HepG2 (cell line): ENCODE results near the gene ACD. TPM values are rescaled to one million over a fixed set of nuclear protein-coding genes. Genes with fewer than 3 reads are reported as not detected.

Experiments
- ATAC-seq: fragments of 200-7000 bp; cut with Tn5 transposase; 3 replicates; pipeline ENCODE4 v1.9.1; 2020; ENCODE audit warnings: mild to moderate bottlenecking, moderate library complexity
- Bru-seq: library from RNA; stranded (reverse); fragments of 400-500 nt; gene quantifications from one replicate; lab custom pipeline; 2021; lab: Mats Ljungman, UMichigan
- BruChase-seq, 2 experiments: library from RNA; stranded (reverse); fragments of 400-500 nt; gene quantifications; one replicate each; lab custom pipeline; 2021; lab: Mats Ljungman, UMichigan
- BruUV-seq: library from RNA; stranded (reverse); fragments of 400-500 nt; replicated peaks from 2 replicates; lab custom pipeline; 2021; lab: Mats Ljungman, UMichigan
- CTCF ChIA-PET: fragments of 300-600 bp; formaldehyde crosslinking; extraction: SDS; loops from one replicate; lab custom pipeline; 2021; ENCODE audit warnings: low total read pairs, inconsistent platforms, low intra/inter-chr PET ratio; lab: Yijun Ruan, JAX
- POLR2A ChIA-PET: fragments of 350-600 bp; sonication (Branson Sonifier 250); formaldehyde crosslinking; loops from one replicate; lab custom pipeline; 2020; ENCODE audit warnings: antibody characterized with exemption, inconsistent platforms; lab: Yijun Ruan, JAX
- DNase-seq: peaks from one replicate; pipeline ENCODE4 v3.0.0-alpha.2; 2015; ENCODE audit warnings: low spot score
- FAIRE-seq: peaks from 3 replicates; lab custom pipeline; 2011; peaks lifted over from hg19 to GRCh38; lab: Jason Lieb, UNC
- H2AFZ ChIP-seq: one replicate; pipeline ENCODE4 v1.6.1; 2011; ENCODE audit warnings: low read length, inconsistent platforms
- H3K27ac ChIP-seq: fragments of 300-600 bp; 3 replicates; pipeline ENCODE4 v1.8.0; 2011; ENCODE audit warnings: mixed run types, mild to moderate bottlenecking, mixed read lengths, low read length, inconsistent platforms; ENCODE audit not compliant: insufficient read depth; ENCODE audit errors: extremely low read length
- H3K27me3 ChIP-seq, 2 experiments: fragments of 200-600 bp in 1 of 2; 2 replicates in 1 of 2; 3 replicates in 1 of 2; pipeline versions ENCODE4 v1.6.0 to v1.8.0; 2011; ENCODE audit warnings: low read length in 2 of 2, mild to moderate bottlenecking in 2 of 2, moderate library complexity in 2 of 2, inconsistent platforms in 1 of 2; ENCODE audit not compliant: insufficient read depth in 2 of 2, control insufficient read depth in 1 of 2
- H3K36me3 ChIP-seq, 2 experiments: fragments of 200-600 bp in 1 of 2; replicated peaks in 1 of 2; 2 replicates in 1 of 2; 3 replicates in 1 of 2; pipeline versions ENCODE4 v1.5.1 to v1.8.0; 2011; ENCODE audit warnings: low read length in 2 of 2, inconsistent platforms in 1 of 2; ENCODE audit not compliant: insufficient read depth in 2 of 2, control insufficient read depth in 1 of 2
- H3K4me1 ChIP-seq: 2 replicates; pipeline ENCODE4 v1.5.1; 2012; ENCODE audit warnings: low read length, inconsistent platforms; ENCODE audit not compliant: insufficient read depth
- H3K4me2 ChIP-seq: 2 replicates; pipeline ENCODE4 v1.6.0; 2011; ENCODE audit warnings: low read depth, low read length, inconsistent platforms
- H3K4me3 ChIP-seq, 3 experiments: fragments of 200-600 bp in 1 of 3; sonication (generic), shearing (Covaris generic) in 1 of 3; replicated peaks in 1 of 3; 2 replicates each; pipeline ENCODE4 v1.5.1; 2011 to 2016; ENCODE audit warnings: low read length in 3 of 3, inconsistent platforms in 2 of 3, low read depth in 2 of 3, mild to moderate bottlenecking in 2 of 3, control low read depth in 1 of 3, mixed read lengths in 1 of 3; ENCODE audit not compliant: insufficient read depth in 1 of 3
- H3K79me2 ChIP-seq: one replicate; pipeline ENCODE4 v1.6.1; 2011; ENCODE audit warnings: low read length, inconsistent platforms; ENCODE audit not compliant: insufficient read depth
- H3K9ac ChIP-seq: 2 replicates; pipeline ENCODE4 v1.6.0; 2011; ENCODE audit warnings: mild to moderate bottlenecking, low read depth, low read length, inconsistent platforms; ENCODE audit not compliant: insufficient read depth
- H3K9me3 ChIP-seq: 2 replicates; pipeline ENCODE4 v1.5.1; 2012; ENCODE audit warnings: mild to moderate bottlenecking, low read length
- H4K20me1 ChIP-seq: 2 replicates; pipeline ENCODE4 v1.6.0; 2011; ENCODE audit warnings: inconsistent platforms, mild to moderate bottlenecking, low read length, moderate library complexity; ENCODE audit not compliant: insufficient read depth
- AFF4 ChIP-seq: sonication (generic); formaldehyde crosslinking; IDR thresholded peaks from 2 replicates; pipeline ENCODE4 v1.4.0; 2020; ENCODE audit warnings: missing genetic modification reagents
- BORCS8-MEF2B ChIP-seq: sonication (generic); formaldehyde crosslinking; IDR thresholded peaks from 2 replicates; pipeline ENCODE4 v1.8.0; 2022; ENCODE audit warnings: mild to moderate bottlenecking, missing genetic modification reagents
- NCOA1 ChIP-seq: sonication (generic); formaldehyde crosslinking; IDR thresholded peaks from 2 replicates; pipeline ENCODE4 v1.9.0; 2021; ENCODE audit warnings: missing genetic modification reagents
- ZMYM3 ChIP-seq: sonication (generic); formaldehyde crosslinking; IDR thresholded peaks from 2 replicates; pipeline ENCODE4 v1.5.1; 2020; ENCODE audit warnings: mild to moderate bottlenecking, missing genetic modification reagents
- ZMYM4 ChIP-seq: sonication (generic); formaldehyde crosslinking; IDR thresholded peaks from 2 replicates; pipeline ENCODE4 v1.8.1; 2023; ENCODE audit warnings: mild to moderate bottlenecking, missing genetic modification reagents
- ZNF720 ChIP-seq: sonication (generic); formaldehyde crosslinking; IDR thresholded peaks from 2 replicates; pipeline ENCODE4 v1.4.0; 2020; ENCODE audit warnings: missing genetic modification reagents
- ZZZ3 ChIP-seq: sonication (generic); formaldehyde crosslinking; IDR thresholded peaks from 2 replicates; pipeline ENCODE4 v1.4.0; 2020; ENCODE audit warnings: missing genetic modification reagents, mild to moderate bottlenecking, borderline replicate concordance
- WGBS: methylation state at CpG from one replicate; pipeline ENCODE4 v1.1.6; 2017; ENCODE audit warnings: low lambda C conversion rate; 5-methylcytosine and 5-hydroxymethylcytosine counted together
- in situ Hi-C: cut with HindIII; loops from 2 replicates; pipeline ENCODE4 v1.10.0; 2017; ENCODE audit warnings: low pct_unique_long_range_greater_than_20kb; ENCODE audit not compliant: extremely low pct_ligation_motif_present
- intact Hi-C: fragments of 100-400 bp; cut with micrococcal nuclease; formaldehyde crosslinking; loops from one replicate; pipeline ENCODE4 v1.10.0; 2022; ENCODE audit not compliant: unreplicated experiment
- long read RNA-seq, 2 experiments: library from RNA in 1 of 2; library from polyadenylated mRNA in 1 of 2; stranded (forward) in 1 of 2; unstranded in 1 of 2; transcript quantifications; one replicate each; pipeline ENCODE4 v2.0.0, GENCODE V29; 2019 to 2022
- polyA minus RNA-seq, 3 experiments: library from RNA; depleted of rRNA, polyadenylated mRNA; stranded (reverse); fragments of >200 nt; gene quantifications; 2 replicates each; pipeline ENCODE4 v1.2.3, GENCODE V29; 2011; ENCODE audit warnings: low replicate concordance in 1 of 3
- polyA plus RNA-seq, 8 experiments: library from polyadenylated mRNA; depleted of rRNA in 3 of 8; stranded (reverse) in 7 of 8; unstranded in 1 of 8; fragments of >200 nt; fragmentation: Illumina TruSeq in 4 of 8; extraction: Trizol in 4 of 8; gene quantifications; 2 replicates each; pipeline versions ENCODE4 v1.2.1 to v1.2.3, GENCODE V29; 2011 to 2016; ENCODE audit warnings: low read depth in 4 of 8, missing spikeins in 1 of 8, mixed read lengths in 1 of 8; ENCODE audit not compliant: insufficient read depth in 1 of 8
- total RNA-seq, 5 experiments: library from RNA; depleted of rRNA; stranded (reverse); fragments of >200 nt; fragmentation: Illumina TruSeq; extraction: Trizol; gene quantifications; 2 replicates each; pipeline ENCODE4 v1.2.3, GENCODE V29; 2016; ENCODE audit warnings: low read depth in 1 of 5
- TF ChIP-seq, protein P1 (sequence below), 2 experiments: sonication (generic) in 1 of 2; formaldehyde crosslinking in 1 of 2; IDR thresholded peaks; 2 replicates each; pipeline versions ENCODE4 v1.4.0 to v1.6.1; 2018 to 2020; ENCODE audit warnings: missing genetic modification reagents in 2 of 2, borderline replicate concordance in 1 of 2, low read depth in 1 of 2, mild to moderate bottlenecking in 1 of 2, missing biosample characterization in 1 of 2

ACD gene
- 26.1 and 32.6 TPM in 2 replicates for total RNA-seq (2016; rRNA removed; fragmentation: Illumina TruSeq; extraction: Trizol)
- total RNA-seq (2016; cell fraction: cytosol; rRNA removed; fragmentation: Illumina TruSeq; extraction: Trizol; ENCODE audit: low read depth): 11.9 and 12.4 TPM in 2 replicates
- total RNA-seq (2016; cell fraction: insoluble cytoplasmic fraction; rRNA removed; fragmentation: Illumina TruSeq; extraction: Trizol): 22.4 and 31.8 TPM in 2 replicates
- total RNA-seq (2016; cell fraction: membrane; rRNA removed; fragmentation: Illumina TruSeq; extraction: Trizol): 20.9 and 24.1 TPM in 2 replicates
- 18.3 and 24.0 TPM in 2 replicates for total RNA-seq (2016; cell fraction: nucleus; rRNA removed; fragmentation: Illumina TruSeq; extraction: Trizol)
- polyA plus RNA-seq (2011; rRNA removed): 37.1 and 38.3 TPM in 2 replicates
- polyA plus RNA-seq (2011; cell fraction: cytosol; rRNA removed): 15.3 and 28.8 TPM in 2 replicates
- polyA plus RNA-seq (2011; cell fraction: nucleus; rRNA removed): 82.8 and 84.5 TPM in 2 replicates
- polyA plus RNA-seq (2012): 28.9 and 29.0 TPM in 2 replicates
- polyA plus RNA-seq (2016; cell fraction: cytosol; fragmentation: Illumina TruSeq; extraction: Trizol; ENCODE audit: low read depth): 18.7 and 21.0 TPM in 2 replicates
- polyA plus RNA-seq (2016; cell fraction: insoluble cytoplasmic fraction; fragmentation: Illumina TruSeq; extraction: Trizol; ENCODE audit: low read depth): 30.7 and 42.2 TPM in 2 replicates
- polyA plus RNA-seq (2016; cell fraction: membrane; fragmentation: Illumina TruSeq; extraction: Trizol; ENCODE audit: low read depth): 29.3 and 29.6 TPM in 2 replicates
- polyA plus RNA-seq (2016; cell fraction: nucleus; fragmentation: Illumina TruSeq; extraction: Trizol; ENCODE audit: insufficient read depth, low read depth): 42.9 and 46.5 TPM in 2 replicates
- polyA minus RNA-seq (2011; rRNA and poly(A)+ RNA removed; ENCODE audit: low replicate concordance): 39.4 and 41.0 TPM in 2 replicates
- 18.9 and 21.7 TPM in 2 replicates for polyA minus RNA-seq (2011; cell fraction: cytosol; rRNA and poly(A)+ RNA removed)
- 18.6 and 22.8 TPM in 2 replicates for polyA minus RNA-seq (2011; cell fraction: nucleus; rRNA and poly(A)+ RNA removed)
- percentile 60 among the genes with signal in this experiment for Bru-seq, nascent RNA
- BruChase-seq, experiment 1, labeled RNA remaining after a 6-hour chase: percentile 74 among the genes with signal in this experiment
- BruChase-seq, experiment 2, labeled RNA remaining after a 2-hour chase: percentile 65 among the genes with signal in this experiment
- long read RNA-seq, experiment 1, transcript ACD-214 (12 exons, 2,065 nt): major isoform, 35 of 54 reads
- long read RNA-seq, experiment 1, partial matches to known transcripts: 5 of 54 reads
- long read RNA-seq, experiment 1, other reads (novel, unspliced or antisense): 13 of 54 reads
- long read RNA-seq, experiment 2, transcript ACD-214 (12 exons, 2,065 nt): major isoform, 36 of 66 reads
- long read RNA-seq, experiment 2, partial matches to known transcripts: 11 of 66 reads
- long read RNA-seq, experiment 2, other reads (novel, unspliced or antisense): 17 of 66 reads

DNA sequence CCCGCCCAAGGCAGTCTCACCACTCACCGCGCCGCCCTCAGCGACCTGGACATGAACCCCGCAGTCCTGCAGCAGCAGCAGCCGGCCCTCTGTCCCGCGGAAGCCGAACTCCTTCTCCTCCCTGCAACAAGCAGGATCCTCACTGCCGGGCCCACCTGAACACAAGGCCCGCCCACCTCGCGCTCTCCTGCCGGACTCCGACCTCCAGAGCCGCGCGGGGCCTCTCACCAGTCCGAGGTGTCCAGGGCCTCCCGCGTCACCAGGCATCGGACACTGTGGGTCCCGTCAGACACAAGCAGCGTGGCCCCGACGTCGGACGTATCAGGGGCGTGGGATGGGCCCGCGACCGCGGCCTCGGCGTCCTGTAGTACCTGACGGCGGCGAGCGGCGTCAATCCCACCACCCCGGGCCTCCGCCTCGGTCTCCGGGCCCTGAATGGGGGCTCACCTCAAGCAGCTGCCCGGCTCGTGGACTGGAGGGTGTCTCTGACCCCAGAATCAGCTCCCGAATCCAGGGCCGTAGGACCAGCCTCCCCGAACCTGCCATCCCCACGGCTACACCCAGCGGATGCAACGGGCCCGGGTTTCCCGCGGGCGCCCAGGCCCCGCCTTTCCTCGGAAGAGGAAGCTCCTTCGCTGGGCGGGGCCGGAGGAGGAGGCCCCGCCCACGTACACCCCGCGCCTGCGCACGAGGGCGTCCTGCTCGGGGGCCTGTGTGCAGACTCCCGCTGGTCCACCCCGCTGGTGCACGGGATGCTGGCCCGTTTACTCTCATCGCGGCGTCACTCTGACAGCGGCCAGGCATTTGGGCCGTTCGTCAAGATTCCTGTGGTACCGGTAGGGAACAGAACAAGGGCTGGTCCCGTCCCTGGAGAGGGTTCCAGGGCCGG lies at the start of gene ACD:
Gene ACD (minus strand): TSS at position 586 of the 889 bp plus-strand sequence. CDS start 40 bp downstream, at position 546.
- H3K4me3 ChIP-seq: peak within 1 kb of the TSS; percentile 73 to 94 (median 93)
- in situ Hi-C loops (loop anchor here (10.0 kb wide), 1 partner anchor 275 kb away; the partner anchor contains the start of genes CTRL and PSMB10), intact Hi-C loops (no loop called here)
- H4K20me1 ChIP-seq: 0 out of 2 replicates have a peak, but pooled peaks cover 3% of the 10 kb centered on the region
- under 1% methylated on average over 32 of the region's 83 CpGs for WGBS
- FAIRE-seq: no peak
- POLR2A ChIA-PET: interaction anchor here (0.6 to 2.0 kb wide), 21 partner anchors 9 to 425 kb away, joined by 3 to 14 read pairs (median 3); partner anchors contain the start of genes ATP6V0D1, CTCF, HSD11B2 and LCAT
- peak; percentile 75 for ATAC-seq
- H3K79me2 ChIP-seq: peaks cover 11% of the 10 kb centered on the region
- peak within 1 kb of the TSS; percentile 87 for H3K9ac ChIP-seq
- peaks cover 14% of the 10 kb centered on the region for H3K4me1 ChIP-seq
- no peaks in the 10 kb centered on the region for H3K9me3 ChIP-seq
- peak; percentile 89 for DNase-seq
- H2AFZ ChIP-seq: peak within 1 kb of the TSS; percentile 83
- no peaks in the 10 kb centered on the region; a peak in 1 of 5 replicates for H3K27me3 ChIP-seq
- CTCF ChIA-PET: no interaction called here
- peak within 1 kb of the TSS; percentile 87 for H3K27ac ChIP-seq
- H3K4me2 ChIP-seq: peak within 1 kb of the TSS; percentile 94
- BruUV-seq: TSS peak; percentile 85
- peaks cover 6 to 13% of the 10 kb centered on the region in 2 experiments; a peak in 4 of 5 replicates for H3K36me3 ChIP-seq
- TF ChIP-seq ZMYM3 (CRISPR knock-in tag): 0 out of 2 replicates have a peak, but pooled peaks have one; percentile 31
- no peak for TF ChIP-seq AFF4
- TF ChIP-seq BORCS8-MEF2B (CRISPR knock-in tag): peak; percentile 16
- TF ChIP-seq ZZZ3 (CRISPR knock-in tag): peak; percentile 64; the same call in 1 of the 2 replicates
- TF ChIP-seq, protein P1, sequence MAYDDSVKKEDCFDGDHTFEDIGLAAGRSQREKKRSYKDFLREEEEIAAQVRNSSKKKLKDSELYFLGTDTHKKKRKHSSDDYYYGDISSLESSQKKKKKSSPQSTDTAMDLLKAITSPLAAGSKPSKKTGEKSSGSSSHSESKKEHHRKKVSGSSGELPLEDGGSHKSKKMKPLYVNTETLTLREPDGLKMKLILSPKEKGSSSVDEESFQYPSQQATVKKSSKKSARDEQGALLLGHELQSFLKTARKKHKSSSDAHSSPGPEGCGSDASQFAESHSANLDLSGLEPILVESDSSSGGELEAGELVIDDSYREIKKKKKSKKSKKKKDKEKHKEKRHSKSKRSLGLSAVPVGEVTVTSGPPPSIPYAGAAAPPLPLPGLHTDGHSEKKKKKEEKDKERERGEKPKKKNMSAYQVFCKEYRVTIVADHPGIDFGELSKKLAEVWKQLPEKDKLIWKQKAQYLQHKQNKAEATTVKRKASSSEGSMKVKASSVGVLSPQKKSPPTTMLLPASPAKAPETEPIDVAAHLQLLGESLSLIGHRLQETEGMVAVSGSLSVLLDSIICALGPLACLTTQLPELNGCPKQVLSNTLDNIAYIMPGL (CRISPR knock-in tag; IDR thresholded peaks at IDR 0.05; ENCODE audit: borderline replicate concordance in 1 of 2, low read depth in 1 of 2): peak; percentile 25 to 90; a peak in 3 of 4 replicates
- no peak for TF ChIP-seq NCOA1 (CRISPR knock-in tag)
- TF ChIP-seq ZMYM4 (CRISPR knock-in tag): no peak; the same call in 1 of the 2 replicates
- no peak; the same call in 1 of the 2 replicates for TF ChIP-seq ZNF720
